ENCODE measurements around the gene SLC15A4.
A peak's percentile ranks its signal among the peaks of the same experiment; 100 is the strongest.

Gene SLC15A4

DNA sequence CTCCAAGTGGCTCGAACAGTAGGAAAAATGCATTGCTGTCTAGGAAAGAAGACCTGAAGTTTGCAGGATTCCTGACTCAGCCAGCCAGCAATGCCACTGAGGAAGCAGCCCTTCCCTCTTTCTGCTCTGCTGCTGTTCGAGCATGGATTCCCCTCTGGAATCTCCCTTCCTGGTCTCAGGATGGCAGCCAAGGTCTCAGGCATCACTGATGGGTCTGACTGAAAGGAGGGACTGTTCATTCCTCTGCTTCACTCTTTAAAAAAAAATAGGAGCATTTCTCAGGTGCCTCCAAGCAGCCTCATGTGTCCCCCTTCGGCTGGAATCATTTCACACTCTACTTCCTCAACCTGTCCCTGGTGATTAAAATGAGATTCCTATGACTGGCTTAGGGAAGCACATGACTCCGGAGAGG, 62.4 kb downstream of the SLC15A4 start:
- ChIA-PET CTCF (interaction anchor here (0.7 kb wide), 1 partner anchor 8 kb away, joined by 3 read pairs; no protein-coding TSS in a partner anchor), POLR2A (ENCODE audit: low non-redundant PET) (no interaction called here)
- H3K27ac ChIP-seq: no peak overlapping the region
- no peak for DNase-seq (ENCODE audit: low spot score)
- TF ChIP-seq, protein P1, sequence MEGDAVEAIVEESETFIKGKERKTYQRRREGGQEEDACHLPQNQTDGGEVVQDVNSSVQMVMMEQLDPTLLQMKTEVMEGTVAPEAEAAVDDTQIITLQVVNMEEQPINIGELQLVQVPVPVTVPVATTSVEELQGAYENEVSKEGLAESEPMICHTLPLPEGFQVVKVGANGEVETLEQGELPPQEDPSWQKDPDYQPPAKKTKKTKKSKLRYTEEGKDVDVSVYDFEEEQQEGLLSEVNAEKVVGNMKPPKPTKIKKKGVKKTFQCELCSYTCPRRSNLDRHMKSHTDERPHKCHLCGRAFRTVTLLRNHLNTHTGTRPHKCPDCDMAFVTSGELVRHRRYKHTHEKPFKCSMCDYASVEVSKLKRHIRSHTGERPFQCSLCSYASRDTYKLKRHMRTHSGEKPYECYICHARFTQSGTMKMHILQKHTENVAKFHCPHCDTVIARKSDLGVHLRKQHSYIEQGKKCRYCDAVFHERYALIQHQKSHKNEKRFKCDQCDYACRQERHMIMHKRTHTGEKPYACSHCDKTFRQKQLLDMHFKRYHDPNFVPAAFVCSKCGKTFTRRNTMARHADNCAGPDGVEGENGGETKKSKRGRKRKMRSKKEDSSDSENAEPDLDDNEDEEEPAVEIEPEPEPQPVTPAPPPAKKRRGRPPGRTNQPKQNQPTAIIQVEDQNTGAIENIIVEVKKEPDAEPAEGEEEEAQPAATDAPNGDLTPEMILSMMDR (conservative IDR thresholded peaks at IDR 0.05; ENCODE audit: low read depth): no peak

DNA sequence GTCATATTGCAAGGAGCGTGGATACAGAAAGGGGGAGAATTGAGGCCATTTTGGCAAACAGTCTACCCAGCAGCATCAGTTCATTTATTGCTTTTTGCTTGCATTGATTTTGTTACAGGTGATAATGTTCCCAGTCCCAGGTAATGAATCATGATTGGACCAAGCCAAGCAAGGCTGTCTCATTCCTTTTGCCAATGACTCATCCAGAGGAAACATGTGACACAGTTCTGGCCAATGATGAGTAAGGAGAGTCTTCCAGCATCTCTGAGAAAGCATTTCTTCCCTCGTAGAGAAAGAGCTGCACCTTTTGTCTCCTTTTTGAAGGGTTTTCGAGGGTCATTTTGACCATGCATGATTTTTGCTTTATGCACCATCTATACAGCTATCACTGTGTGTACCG, 68.2 kb downstream of the SLC15A4 start:
- TF ChIP-seq, protein P1 (conservative IDR thresholded peaks at IDR 0.05; ENCODE audit: low read depth): no peak
- ChIA-PET POLR2A (ENCODE audit: low non-redundant PET) (no interaction called here), CTCF (no interaction called here)
- DNase-seq (ENCODE audit: low spot score): peak; percentile 6
- H3K27ac ChIP-seq: no peak overlapping the region

DNA sequence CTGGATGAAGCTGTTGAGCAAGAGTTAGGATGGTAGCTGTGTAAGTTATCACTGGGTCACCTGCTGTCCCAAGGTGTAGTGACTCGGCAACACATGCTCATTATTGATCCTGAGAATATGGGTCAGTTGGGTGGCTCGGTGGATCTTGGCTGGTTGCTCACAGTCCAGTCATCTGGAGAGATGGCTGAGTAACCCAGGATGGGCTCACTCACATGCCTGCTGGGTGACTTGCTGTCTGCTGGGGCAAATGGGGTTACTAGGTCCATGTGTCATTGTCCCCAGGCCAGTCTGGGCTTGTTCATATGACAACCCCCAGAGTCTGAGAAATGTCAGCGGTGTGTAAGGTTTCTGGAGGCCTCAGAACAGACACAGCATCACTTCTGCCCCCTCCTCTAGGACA, 69.5 kb downstream of the SLC15A4 start:
- ChIA-PET CTCF (no interaction called here), POLR2A (ENCODE audit: low non-redundant PET) (no interaction called here)
- no peak overlapping the region for H3K27ac ChIP-seq
- DNase-seq (ENCODE audit: low spot score): no peak
- TF ChIP-seq, protein P1 (conservative IDR thresholded peaks at IDR 0.05; ENCODE audit: low read depth): no peak

DNA sequence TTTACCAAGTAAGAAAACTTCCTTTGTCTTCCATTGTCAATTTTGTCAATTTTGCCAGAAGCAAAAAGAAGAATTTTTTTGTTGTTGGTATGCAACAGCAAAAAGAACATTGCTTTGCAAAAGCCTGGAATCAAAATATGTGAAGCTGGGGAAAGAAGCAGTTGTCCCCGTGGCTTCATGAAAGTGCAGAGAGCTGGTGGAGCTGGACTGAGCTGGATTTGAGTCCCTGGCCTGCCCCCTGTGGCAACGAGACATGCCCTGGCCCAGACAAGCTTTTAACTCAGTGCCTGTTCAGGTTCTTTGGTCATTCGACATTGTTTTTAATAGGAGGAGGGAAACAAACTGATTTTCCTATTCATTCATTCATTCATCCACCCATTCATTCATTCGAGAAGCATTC, 70.3 kb downstream of the SLC15A4 start:
- no peak overlapping the region for H3K27ac ChIP-seq
- CTCF ChIA-PET: interaction anchor here (0.6 kb wide), 2 partner anchors 8 to 118 kb away, joined by 3 to 6 read pairs; no protein-coding TSS in a partner anchor
- POLR2A ChIA-PET (ENCODE audit: low non-redundant PET): no interaction called here
- no peak for DNase-seq (ENCODE audit: low spot score)
- TF ChIP-seq, protein P1 (conservative IDR thresholded peaks at IDR 0.05; ENCODE audit: low read depth): no peak

DNA sequence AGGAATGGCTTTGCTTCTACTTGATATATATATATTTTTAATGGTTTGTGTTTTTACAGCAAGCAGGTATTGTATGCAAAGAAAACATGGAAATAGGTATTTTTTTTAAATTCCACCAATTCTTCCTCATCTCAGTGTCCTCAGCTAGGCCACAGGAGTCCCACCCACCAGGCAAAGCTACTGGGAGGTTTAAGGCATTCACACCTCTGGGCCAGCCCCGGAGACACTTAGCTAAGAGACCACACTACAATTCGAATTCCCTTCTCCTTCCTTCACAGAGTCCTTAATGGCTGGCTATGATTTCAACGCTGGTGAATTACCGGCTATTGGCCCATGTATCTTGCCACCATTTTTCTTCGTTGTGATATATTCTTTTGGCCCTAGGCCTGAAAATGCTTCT, 71.4 kb downstream of the SLC15A4 start:
- DNase-seq (ENCODE audit: low spot score): no peak
- TF ChIP-seq, protein P1 (conservative IDR thresholded peaks at IDR 0.05; ENCODE audit: low read depth): no peak
- H3K27ac ChIP-seq: no peak overlapping the region
- CTCF ChIA-PET: interaction anchor here (0.7 kb wide), 1 partner anchor 1159 kb away, joined by 4 read pairs; no protein-coding TSS in a partner anchor
- POLR2A ChIA-PET (ENCODE audit: low non-redundant PET): no interaction called here

DNA sequence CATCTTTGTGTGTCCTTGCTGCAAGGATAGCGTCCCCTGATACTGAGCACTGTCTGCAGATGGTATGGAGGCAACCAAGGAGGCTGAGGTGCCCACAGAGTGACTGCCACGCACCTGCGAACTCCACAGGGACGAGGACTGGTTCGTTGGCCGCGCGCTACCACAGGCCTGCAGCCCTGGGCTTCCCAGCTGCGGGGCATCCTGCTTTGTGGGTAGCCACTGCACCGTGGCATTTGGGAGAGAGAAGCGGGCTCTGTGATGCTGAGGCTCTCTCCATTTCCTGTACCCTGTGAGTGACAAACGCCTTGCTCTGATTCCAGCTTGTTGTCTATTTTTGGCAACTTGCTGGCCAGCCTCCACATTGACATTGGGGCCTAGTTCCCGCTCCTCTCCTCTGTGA, 76.3 kb downstream of the SLC15A4 start:
- ChIA-PET CTCF (no interaction called here), POLR2A (ENCODE audit: low non-redundant PET) (no interaction called here)
- DNase-seq (ENCODE audit: low spot score): no peak
- no peak overlapping the region for H3K27ac ChIP-seq
- TF ChIP-seq, protein P1 (conservative IDR thresholded peaks at IDR 0.05; ENCODE audit: low read depth): no peak
